Mucosa of stomach (tissue), 1 donor: ENCODE data around the gene PPCDC.
"Not testable (repeated sequence)": the region's sequence is repeated elsewhere in the genome, so short reads cannot be mapped to it uniquely, and the experiment has no call there.

Source experiments
- H3K27me3 ChIP-seq: one replicate; pipeline ENCODE4 v1.7.0; 2013; ENCODE audit warnings: mild to moderate bottlenecking, low read length; ENCODE audit not compliant: control insufficient read depth, insufficient read depth
- H3K36me3 ChIP-seq: one replicate; pipeline ENCODE4 v1.7.0; 2013; ENCODE audit warnings: low read length; ENCODE audit not compliant: control insufficient read depth, insufficient read depth
- H3K4me1 ChIP-seq: one replicate; pipeline ENCODE4 v1.7.0; 2013; ENCODE audit warnings: mild to moderate bottlenecking, low read length; ENCODE audit not compliant: control insufficient read depth, insufficient read depth
- H3K4me3 ChIP-seq: one replicate; pipeline ENCODE4 v1.7.0; 2013; ENCODE audit warnings: low read length
- H3K9ac ChIP-seq: one replicate; pipeline ENCODE4 v1.7.0; 2013; ENCODE audit warnings: mild to moderate bottlenecking, low read length, moderate library complexity
- H3K9me3 ChIP-seq: one replicate; pipeline ENCODE4 v1.7.0; 2013; ENCODE audit warnings: mild to moderate bottlenecking, low read length, moderate library complexity; ENCODE audit not compliant: control insufficient read depth
- donor health status: Pancreatic carcinoma.

Gene PPCDC

DNA sequence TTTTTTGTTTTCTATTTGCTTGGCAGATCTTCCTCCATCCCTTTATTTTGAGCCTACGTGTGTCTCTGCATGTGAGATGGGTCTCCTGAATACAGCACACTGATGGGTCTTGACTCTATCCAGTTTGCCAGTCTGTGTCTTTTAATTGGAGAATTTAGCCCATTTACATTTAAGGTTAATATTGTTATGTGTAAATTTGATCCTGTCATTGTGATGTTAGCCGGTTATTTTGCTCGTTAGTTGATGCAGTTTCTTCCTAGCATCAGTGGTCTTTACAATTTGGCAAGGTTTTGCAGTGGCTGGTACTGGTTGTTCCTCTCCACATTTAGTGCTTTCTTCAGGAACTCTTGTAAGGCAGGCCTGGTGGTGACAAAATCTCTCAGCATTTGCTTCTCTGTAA lies 62.3 kb downstream of the PPCDC start:
- H3K4me1 ChIP-seq, H3K9me3 ChIP-seq, H3K9ac ChIP-seq, H3K36me3 ChIP-seq, H3K27me3 ChIP-seq, H3K4me3 ChIP-seq: not testable (repeated sequence)

DNA sequence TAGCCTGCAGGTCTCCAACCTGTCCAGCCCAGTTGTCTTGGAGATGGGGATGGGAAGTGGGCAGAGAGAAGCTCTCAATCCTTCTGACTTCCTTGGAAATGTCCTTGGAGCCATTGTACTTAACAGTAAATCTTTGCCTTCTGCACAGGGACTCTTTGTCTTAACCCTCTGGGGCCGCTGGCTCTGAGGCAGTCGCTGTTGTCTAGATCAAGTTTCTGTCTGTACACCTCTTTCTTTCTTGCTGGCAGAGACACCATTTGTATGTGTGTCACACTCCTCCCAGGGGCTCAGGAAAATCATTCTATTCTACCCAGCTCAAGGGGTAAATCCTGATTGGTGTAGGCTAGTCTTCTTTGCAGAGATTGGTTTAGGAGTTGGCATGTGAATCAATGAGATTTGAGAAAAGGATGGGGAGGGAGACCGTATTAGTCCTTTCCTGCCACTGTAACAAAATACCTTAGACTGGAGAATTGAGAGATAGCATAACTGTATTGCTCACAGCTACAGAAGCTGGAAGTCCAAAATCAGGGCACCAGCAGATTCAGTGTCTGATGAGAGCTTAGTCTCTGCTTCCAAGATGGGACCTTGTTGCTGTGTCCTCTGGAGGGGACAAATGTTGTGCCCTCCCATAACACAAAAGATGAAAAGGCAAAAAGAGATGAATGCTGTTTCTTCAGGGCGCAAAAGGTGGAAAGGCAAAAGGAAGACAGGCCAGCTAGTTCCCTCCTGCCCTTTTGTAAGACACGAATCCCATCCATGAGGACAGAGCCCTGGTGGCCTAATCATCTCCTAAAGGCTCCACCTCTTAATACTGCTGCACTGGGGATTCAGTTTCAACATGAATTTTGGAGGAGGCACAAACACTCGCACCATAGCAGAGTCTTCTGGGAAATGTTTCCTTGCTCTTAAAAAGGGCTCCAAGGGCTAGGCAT lies 66.3 kb downstream of the PPCDC start:
- Histone ChIP-seq H3K36me3 (no peaks in the 10 kb centered on the region), H3K4me1 (no peaks in the 10 kb centered on the region), H3K4me3 (no peak overlapping the region), H3K9ac (no peak overlapping the region), H3K9me3 (no peaks in the 10 kb centered on the region), H3K27me3 (no peaks in the 10 kb centered on the region)

DNA sequence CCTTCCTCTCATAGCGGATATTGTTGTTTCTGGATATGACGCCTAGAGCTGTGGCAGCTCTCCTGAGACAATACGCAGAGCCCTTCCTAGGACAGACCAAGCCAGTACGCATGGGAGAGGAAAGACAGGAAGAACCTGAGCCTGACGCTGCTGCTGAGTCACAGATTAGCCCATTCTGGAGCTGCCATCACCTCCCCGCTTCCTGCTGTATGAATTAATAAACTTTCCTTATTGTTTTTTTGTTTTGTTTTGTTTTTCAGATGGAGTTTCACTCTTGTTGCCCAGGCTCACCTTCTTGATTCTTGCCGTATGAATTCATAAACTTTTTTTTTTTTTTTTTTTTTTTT lies 67.0 kb downstream of the PPCDC start:
- no peaks in the 10 kb centered on the region for H3K36me3 ChIP-seq
- no peaks in the 10 kb centered on the region for H3K4me1 ChIP-seq
- H3K9me3 ChIP-seq, result no peaks in the 10 kb centered on the region
- H3K9ac ChIP-seq, result no peak overlapping the region
- H3K27me3 ChIP-seq, result no peaks in the 10 kb centered on the region
- no peak overlapping the region for H3K4me3 ChIP-seq

DNA sequence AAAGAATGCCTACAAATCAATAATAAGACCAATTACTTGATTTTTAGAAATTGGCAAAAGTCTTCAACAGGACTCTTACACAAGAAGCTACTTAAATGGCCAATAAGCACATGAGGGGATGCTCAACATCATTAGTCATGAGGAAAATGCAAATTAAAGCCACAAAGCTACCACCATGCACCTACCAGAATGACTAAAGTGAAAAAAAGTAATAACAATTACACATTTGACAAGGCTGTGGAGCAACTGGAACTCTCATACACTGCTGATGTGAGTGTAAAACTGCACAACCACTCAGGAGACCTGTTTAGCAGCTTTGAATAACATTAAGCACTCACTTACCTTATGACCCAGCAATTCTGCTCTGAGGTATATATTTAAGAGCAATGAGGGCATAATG lies 68.4 kb downstream of the PPCDC start:
- H3K4me3 ChIP-seq, result no peak overlapping the region
- no peaks in the 10 kb centered on the region for H3K4me1 ChIP-seq
- H3K9ac ChIP-seq, result no peak overlapping the region
- no peaks in the 10 kb centered on the region for H3K36me3 ChIP-seq
- no peaks in the 10 kb centered on the region for H3K9me3 ChIP-seq
- no peaks in the 10 kb centered on the region for H3K27me3 ChIP-seq

DNA sequence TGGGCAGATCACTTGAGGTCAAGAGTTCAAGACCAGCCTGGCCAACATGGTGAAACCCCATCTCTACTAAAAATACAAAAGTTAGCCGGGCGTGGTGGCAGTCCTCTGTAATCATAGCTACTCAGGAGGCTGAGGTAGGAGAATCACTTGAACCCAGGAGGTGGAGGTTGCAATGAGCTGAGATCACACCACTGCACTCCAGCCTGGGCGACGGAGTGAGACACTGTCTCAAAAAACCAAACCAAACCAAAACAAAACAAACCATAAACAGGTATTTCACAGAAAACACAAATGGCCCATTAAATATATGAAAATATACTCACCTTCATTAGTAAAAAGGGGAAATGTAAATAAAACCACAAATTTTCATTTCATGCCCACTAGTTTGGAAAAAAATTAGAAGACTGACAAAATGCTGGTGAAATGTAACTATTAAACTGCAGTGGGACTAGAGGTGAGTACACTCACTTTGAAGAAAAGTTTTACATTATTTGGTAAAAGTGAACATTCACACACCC lies 71.6 kb downstream of the PPCDC start:
- not testable (repeated sequence) for H3K27me3 ChIP-seq, H3K4me1 ChIP-seq

DNA sequence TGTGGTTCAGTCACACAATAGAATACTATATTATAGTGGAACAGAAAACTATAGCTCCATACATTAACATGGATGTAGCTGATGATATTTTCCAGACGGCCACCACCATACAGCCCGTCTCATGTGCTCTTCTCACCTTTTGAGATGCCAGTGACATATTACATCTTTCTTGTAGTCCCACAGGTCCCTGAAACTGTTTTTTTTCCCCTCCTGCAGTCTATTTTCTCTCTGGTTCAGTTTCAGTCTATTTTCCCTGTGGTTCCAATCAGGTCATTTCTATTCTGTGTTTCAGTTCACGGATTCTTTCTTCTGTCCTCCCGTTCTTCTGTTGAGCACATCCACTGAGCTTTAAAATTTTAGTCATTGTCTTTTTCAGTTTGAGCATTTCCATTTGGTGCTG lies 72.2 kb downstream of the PPCDC start:
- Histone ChIP-seq H3K9me3 (no peaks in the 10 kb centered on the region), H3K27me3 (no peaks in the 10 kb centered on the region), H3K9ac (no peak overlapping the region), H3K36me3 (no peaks in the 10 kb centered on the region), H3K4me3 (no peak overlapping the region), H3K4me1 (no peaks in the 10 kb centered on the region)

More for the DNA sequence above, 71.6 kb downstream of the PPCDC start:
- H3K36me3 ChIP-seq, H3K9ac ChIP-seq, H3K9me3 ChIP-seq, H3K4me3 ChIP-seq: not testable (repeated sequence)

DNA sequence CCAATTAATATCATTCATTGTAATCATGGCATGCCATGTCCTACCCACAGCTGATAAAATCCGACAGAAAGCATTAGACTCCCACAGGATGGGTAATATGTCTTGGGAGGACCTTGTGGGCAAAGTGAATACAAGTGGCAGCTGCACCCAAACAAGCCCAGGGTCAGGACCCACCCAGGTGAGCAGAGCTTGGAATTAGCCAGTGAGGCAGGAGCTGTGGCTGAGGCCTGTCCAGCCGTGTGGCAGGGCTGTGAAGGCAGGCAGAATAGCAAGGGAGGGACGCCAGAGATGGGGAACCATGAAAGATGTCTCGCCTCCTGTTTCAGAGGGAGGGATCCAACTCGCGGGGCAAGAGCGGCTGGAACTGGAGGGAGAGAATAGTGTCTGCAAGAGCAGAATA lies 74.5 kb downstream of the PPCDC start:
- Histone ChIP-seq H3K36me3 (no peaks in the 10 kb centered on the region), H3K9ac (no peak overlapping the region), H3K27me3 (no peaks in the 10 kb centered on the region), H3K9me3 (no peaks in the 10 kb centered on the region), H3K4me3 (no peak overlapping the region), H3K4me1 (no peaks in the 10 kb centered on the region)

DNA sequence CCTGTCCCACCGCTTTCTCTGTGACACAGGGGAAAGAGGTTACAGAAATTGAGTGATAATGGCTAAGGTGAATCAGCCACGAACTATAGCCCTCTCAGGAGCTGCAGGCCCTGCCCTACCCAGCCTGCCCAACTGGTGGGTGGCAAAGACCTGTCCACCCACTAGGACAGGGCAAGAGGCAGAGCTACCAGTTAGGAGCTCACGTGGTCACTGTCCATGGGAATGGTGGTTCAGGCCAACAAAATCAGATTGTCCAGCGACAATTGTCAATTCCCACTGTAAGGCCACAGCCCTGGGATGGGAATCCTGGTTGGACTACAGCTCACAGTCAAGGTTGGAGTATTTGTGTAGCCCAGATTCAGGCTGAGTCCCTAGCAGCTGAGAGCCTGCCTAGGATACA lies 75.0 kb downstream of the PPCDC start:
- H3K4me3 ChIP-seq, result no peak overlapping the region
- H3K9ac ChIP-seq, result no peak overlapping the region
- H3K9me3 ChIP-seq, result no peaks in the 10 kb centered on the region
- H3K4me1 ChIP-seq, result no peaks in the 10 kb centered on the region
- no peaks in the 10 kb centered on the region for H3K36me3 ChIP-seq
- H3K27me3 ChIP-seq, result no peaks in the 10 kb centered on the region
